HCT116 (cell line): ENCODE results near the gene ADK. TPM values are rescaled to one million over a fixed set of nuclear protein-coding genes. Genes with fewer than 3 reads are reported as not detected.

Experiments used
- ATAC-seq: fragments of 200-7000 bp; cut with Tn5 transposase; 2 replicates; pipeline ENCODE4 v1.9.1; 2020; ENCODE audit warnings: mild to moderate bottlenecking, moderate library complexity
- BruUV-seq: library from RNA; stranded (reverse); fragments of 400-500 nt; replicated peaks from 2 replicates; lab custom pipeline; 2021; lab: Mats Ljungman, UMichigan
- CTCF ChIA-PET: fragments of 300-600 bp; sonication (Branson Sonifier 250); formaldehyde crosslinking; loops from one replicate; lab custom pipeline; 2021; ENCODE audit warnings: antibody characterized with exemption; lab: Charles Lee
- POLR2A ChIA-PET: fragments of 300-600, 350-600 bp; sonication (Branson Sonifier 250); formaldehyde crosslinking; loops from one replicate; lab custom pipeline; 2021; ENCODE audit warnings: antibody characterized with exemption; lab: Charles Lee
- RAD21 ChIA-PET, 2 experiments: fragments of 300-600 bp; sonication (Branson Sonifier 250); formaldehyde crosslinking; loops; one replicate each; lab custom pipeline; 2023; ENCODE audit warnings: low total read pairs in 2 of 2; ENCODE audit not compliant: uncharacterized antibody in 2 of 2, unreplicated experiment in 2 of 2, low non-redundant PET in 1 of 2; lab: Charles Lee
- DNase-seq: peaks from one replicate; pipeline ENCODE4 v3.0.0-alpha.2; 2010; ENCODE audit warnings: low read depth, low spot score
- H2AFZ ChIP-seq: fragments of 200-600 bp; shearing (Covaris generic), sonication (generic); 2 replicates; pipeline ENCODE4 v1.6.1; 2017; ENCODE audit warnings: low read depth, mixed run types, mixed read lengths, antibody characterized with exemption, low read length; ENCODE audit not compliant: poor library complexity, severe bottlenecking
- H3K27ac ChIP-seq: 2 replicates; pipeline ENCODE4 v1.5.1; 2012; ENCODE audit warnings: low read depth, low read length
- H3K27me3 ChIP-seq: fragments of 200-600 bp; sonication (generic); 2 replicates; pipeline ENCODE4 v1.6.1; 2016; ENCODE audit warnings: mixed run types, low read length, mixed read lengths; ENCODE audit not compliant: insufficient read depth
- H3K36me3 ChIP-seq, 2 experiments: fragments of 200-500 bp in 1 of 2; fragments of 200-600 bp in 1 of 2; sonication (Bioruptor generic) in 1 of 2; sonication (generic) in 1 of 2; 2 replicates each; pipeline versions ENCODE4 v1.5.1 to v1.6.1; 2014 to 2016; ENCODE audit warnings: low read length in 2 of 2, inconsistent platforms in 1 of 2, mixed read lengths in 1 of 2, mixed run types in 1 of 2; ENCODE audit not compliant: insufficient read depth in 2 of 2, control insufficient read depth in 1 of 2
- H3K4me1 ChIP-seq, 2 experiments: fragments of 200-600 bp in 1 of 2; sonication (generic) in 1 of 2; 2 replicates each; pipeline versions ENCODE4 v1.5.1 to v1.6.1; 2012 to 2017; ENCODE audit warnings: low read length in 2 of 2, inconsistent platforms in 1 of 2, mild to moderate bottlenecking in 1 of 2, mixed read lengths in 1 of 2, mixed run types in 1 of 2, moderate library complexity in 1 of 2; ENCODE audit not compliant: insufficient read depth in 2 of 2, control insufficient read depth in 1 of 2
- H3K4me2 ChIP-seq: fragments of 200-600 bp; sonication (generic); 2 replicates; pipeline ENCODE4 v1.6.1; 2017; ENCODE audit warnings: mixed run types, low read length, mixed read lengths
- H3K4me3 ChIP-seq, 2 experiments: fragments of 200-600 bp in 1 of 2; sonication (generic) in 1 of 2; replicated peaks in 1 of 2; 2 replicates each; pipeline ENCODE4 v1.5.1; 2011 to 2016; ENCODE audit warnings: low read length in 2 of 2, control low read depth in 1 of 2, low read depth in 1 of 2, mild to moderate bottlenecking in 1 of 2, mixed read lengths in 1 of 2, mixed run types in 1 of 2
- H3K79me2 ChIP-seq: fragments of 200-600 bp; sonication (generic); 2 replicates; pipeline ENCODE4 v1.6.1; 2017; ENCODE audit warnings: mild to moderate bottlenecking, mixed run types, low read length, moderate library complexity, mixed read lengths; ENCODE audit not compliant: insufficient read depth
- H3K9ac ChIP-seq: fragments of 200-600 bp; sonication (generic); 2 replicates; pipeline ENCODE4 v1.6.1; 2016; ENCODE audit warnings: low read length, mixed read lengths
- H3K9me2 ChIP-seq: fragments of 200-600 bp; sonication (generic), shearing (Covaris generic); 2 replicates; pipeline ENCODE4 v1.6.1; 2017; ENCODE audit warnings: mixed run types, mild to moderate bottlenecking, moderate library complexity; ENCODE audit not compliant: insufficient read depth
- H3K9me3 ChIP-seq, 2 experiments: fragments of 200-500 bp in 1 of 2; fragments of 200-600 bp in 1 of 2; sonication (Bioruptor generic) in 1 of 2; sonication (generic) in 1 of 2; 2 replicates each; pipeline ENCODE4 v1.6.1; 2014 to 2017; ENCODE audit warnings: low read length in 2 of 2, mixed read lengths in 2 of 2, inconsistent platforms in 1 of 2, low read depth in 1 of 2, mild to moderate bottlenecking in 1 of 2, mixed run types in 1 of 2, moderate library complexity in 1 of 2; ENCODE audit not compliant: control insufficient read depth in 1 of 2, insufficient read depth in 1 of 2
- H4K20me1 ChIP-seq: fragments of 200-600 bp; sonication (generic), shearing (Covaris generic); 2 replicates; pipeline ENCODE4 v1.6.1; 2017; ENCODE audit warnings: mixed run types, mild to moderate bottlenecking, moderate library complexity; ENCODE audit not compliant: insufficient read depth
- ATF3 ChIP-seq: IDR thresholded peaks from 2 replicates; pipeline ENCODE4 v1.6.1; 2012
- CEBPB ChIP-seq: IDR thresholded peaks from 2 replicates; pipeline ENCODE4 v1.6.1; 2012; ENCODE audit warnings: low read depth
- CTCF ChIP-seq, 3 experiments: fragments of 200-600 bp in 1 of 3; sonication (generic) in 1 of 3; IDR thresholded peaks in 2 of 3; conservative IDR thresholded peaks in 1 of 3; 2 replicates each; pipeline ENCODE4 v1.5.1; 2012 to 2017; ENCODE audit warnings: low read depth in 2 of 3, low read length in 2 of 3, antibody characterized with exemption in 1 of 3, borderline replicate concordance in 1 of 3, control low read depth in 1 of 3, mild to moderate bottlenecking in 1 of 3, mixed read lengths in 1 of 3, mixed run types in 1 of 3, moderate library complexity in 1 of 3; ENCODE audit not compliant: insufficient read depth in 1 of 3
- EGR1 ChIP-seq: IDR thresholded peaks from 2 replicates; pipeline ENCODE4 v1.6.1; 2012; ENCODE audit warnings: low read depth
- EZH2 ChIP-seq: fragments of 200-600 bp; sonication (generic); IDR thresholded peaks from 2 replicates; pipeline ENCODE4 v1.6.1; 2017; ENCODE audit warnings: antibody characterized with exemption, mixed run types
- EZH2phosphoT487 ChIP-seq: fragments of 200-600 bp; IDR thresholded peaks from 2 replicates; pipeline ENCODE4 v1.6.1; 2018; ENCODE audit warnings: antibody characterized with exemption, borderline replicate concordance
- RAD21 ChIP-seq: IDR thresholded peaks from 2 replicates; pipeline ENCODE4 v1.6.1; 2012; ENCODE audit warnings: low read depth, mild to moderate bottlenecking
- SRF ChIP-seq: IDR thresholded peaks from 2 replicates; pipeline ENCODE4 v1.6.1; 2012; ENCODE audit warnings: low read depth
- TCF7L2 ChIP-seq: IDR thresholded peaks from 2 replicates; pipeline ENCODE4 v1.7.0; 2011; ENCODE audit warnings: borderline replicate concordance, inconsistent platforms; ENCODE audit not compliant: insufficient read depth, insufficient read length; ENCODE audit errors: extremely low read depth
- ZFX ChIP-seq: fragments of 450-650 bp; IDR thresholded peaks from 2 replicates; pipeline ENCODE4 v1.6.1; 2017
- intact Hi-C: fragments of 100-400 bp; cut with micrococcal nuclease; formaldehyde crosslinking; loops from 2 replicates; pipeline ENCODE4 v1.10.0; 2022
- total RNA-seq: library from RNA; stranded (reverse); gene quantifications from one replicate; pipeline ENCODE4 v1.2.1, GENCODE V29; 2021; ENCODE audit not compliant: unreplicated experiment
- TF ChIP-seq, protein P1 (sequence below): IDR thresholded peaks from 2 replicates; pipeline ENCODE4 v1.6.1; 2011; ENCODE audit warnings: mild to moderate bottlenecking, low read length, moderate library complexity; ENCODE audit not compliant: insufficient replicate concordance; ENCODE audit errors: extremely low read depth

The ADK gene
- total RNA-seq, 1 experiment from 2014 or later, result 55.0 TPM

- intact Hi-C loops, result loop anchor here (1.0 to 5.0 kb wide), 3 partner anchors 778 to 993 kb away; partner anchors contain the start of gene COMTD1
- Histone ChIP-seq H3K36me3 (peaks cover 0 to 3% of the 10 kb centered on the region in 2 experiments; a peak in 1 of 4 replicates), H3K9me3 (no peaks in the 10 kb centered on the region), H3K27ac (no peak overlapping the region), H4K20me1 (no peaks in the 10 kb centered on the region), H2AFZ (no peak overlapping the region), H3K79me2 (peaks cover 8% of the 10 kb centered on the region), H3K4me1 (no peaks in the 10 kb centered on the region), H3K9ac (no peak overlapping the region), H3K9me2 (no peaks in the 10 kb centered on the region), H3K27me3 (no peaks in the 10 kb centered on the region), H3K4me2 (no peak overlapping the region), H3K4me3 (no peak overlapping the region)
- no peak for ATAC-seq
- POLR2A ChIA-PET, result no interaction called here
- DNase-seq, result peak; percentile 42
- BruUV-seq, result no TSS peak
- CTCF ChIA-PET, result interaction anchor here (0.7 to 2.6 kb wide), 14 partner anchors 9 to 992 kb away, joined by 3 to 14 read pairs (median 4); partner anchors contain the start of gene COMTD1
- TF ChIP-seq CTCF (IDR thresholded peaks at IDR 0.05 in 2 of 3, conservative IDR thresholded peaks at IDR 0.05 in 1 of 3; ENCODE audit: borderline replicate concordance in 1 of 3, insufficient read depth in 1 of 3, low read depth in 2 of 3, low read length in 2 of 3) (peak; percentile 32 to 65 (median 60)), RAD21 (peak; percentile 73), ZFX (no peak), CEBPB (no peak), EZH2 (no peak), SRF (no peak)
- RAD21 ChIA-PET, result interaction anchor here (1.1 kb wide), 2 partner anchors 854 to 865 kb away, joined by 3 to 4 read pairs; a partner anchor contains a TSS
These were observed 93.2 kb downstream of the ADK start for GRCh38 chr10:74244097-74244685.

GRCh38 chr10:74244807-74245206, 93.8 kb downstream of the ADK start:
- ChIA-PET CTCF (interaction anchor here (1.2 to 2.6 kb wide), 10 partner anchors 10 to 991 kb away, joined by 3 to 14 read pairs (median 6); partner anchors contain the start of gene COMTD1), POLR2A (no interaction called here), RAD21 (interaction anchor here in 1 of 2 experiments (1.1 kb wide), 1 partner anchor 853 kb away, joined by 3 read pairs; no protein-coding TSS in a partner anchor)
- peaks cover 7% of the 10 kb centered on the region for H3K79me2 ChIP-seq
- peaks cover 0 to 3% of the 10 kb centered on the region in 2 experiments; a peak in 1 of 4 replicates for H3K36me3 ChIP-seq
- H4K20me1 ChIP-seq, result no peaks in the 10 kb centered on the region
- no peaks in the 10 kb centered on the region for H3K9me3 ChIP-seq
- H3K9me2 ChIP-seq, result no peaks in the 10 kb centered on the region
- H2AFZ ChIP-seq, result no peak overlapping the region
- no peaks in the 10 kb centered on the region for H3K27me3 ChIP-seq
- no peak overlapping the region for H3K9ac ChIP-seq
- no peak overlapping the region for H3K4me2 ChIP-seq
- BruUV-seq, result no TSS peak
- no peak overlapping the region for H3K27ac ChIP-seq
- no peak for DNase-seq
- H3K4me1 ChIP-seq, result no peaks in the 10 kb centered on the region
- no peak overlapping the region for H3K4me3 ChIP-seq
- intact Hi-C loops, result loop anchor here (1.0 to 5.0 kb wide), 3 partner anchors 777 to 992 kb away; partner anchors contain the start of gene COMTD1
- ATAC-seq, result no peak
- TF ChIP-seq CEBPB, result no peak
- TF ChIP-seq TCF7L2, result no peak
- TF ChIP-seq EGR1, result no peak
- TF ChIP-seq EZH2phosphoT487, result no peak
- no peak for TF ChIP-seq ATF3
- TF ChIP-seq RAD21, result no peak
- TF ChIP-seq, protein P1, sequence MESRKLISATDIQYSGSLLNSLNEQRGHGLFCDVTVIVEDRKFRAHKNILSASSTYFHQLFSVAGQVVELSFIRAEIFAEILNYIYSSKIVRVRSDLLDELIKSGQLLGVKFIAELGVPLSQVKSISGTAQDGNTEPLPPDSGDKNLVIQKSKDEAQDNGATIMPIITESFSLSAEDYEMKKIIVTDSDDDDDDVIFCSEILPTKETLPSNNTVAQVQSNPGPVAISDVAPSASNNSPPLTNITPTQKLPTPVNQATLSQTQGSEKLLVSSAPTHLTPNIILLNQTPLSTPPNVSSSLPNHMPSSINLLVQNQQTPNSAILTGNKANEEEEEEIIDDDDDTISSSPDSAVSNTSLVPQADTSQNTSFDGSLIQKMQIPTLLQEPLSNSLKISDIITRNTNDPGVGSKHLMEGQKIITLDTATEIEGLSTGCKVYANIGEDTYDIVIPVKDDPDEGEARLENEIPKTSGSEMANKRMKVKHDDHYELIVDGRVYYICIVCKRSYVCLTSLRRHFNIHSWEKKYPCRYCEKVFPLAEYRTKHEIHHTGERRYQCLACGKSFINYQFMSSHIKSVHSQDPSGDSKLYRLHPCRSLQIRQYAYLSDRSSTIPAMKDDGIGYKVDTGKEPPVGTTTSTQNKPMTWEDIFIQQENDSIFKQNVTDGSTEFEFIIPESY, result no peak
- no peak for TF ChIP-seq EZH2
- TF ChIP-seq SRF, result no peak
